HepG2 (cell line): ENCODE results near the gene TSTD1. TPM values are rescaled to one million over a fixed set of nuclear protein-coding genes. Genes with fewer than 3 reads are reported as not detected.

ENCODE experiments used
- CBX2 ChIP-seq, 2 experiments: fragments of 200-600 bp in 1 of 2; sonication (generic); formaldehyde crosslinking in 1 of 2; IDR thresholded peaks; 2 replicates each; pipeline versions ENCODE4 v1.7.0 to v1.8.1; 2018 to 2022; ENCODE audit warnings: low read depth in 2 of 2, low read length in 1 of 2, mild to moderate bottlenecking in 1 of 2, missing genetic modification reagents in 1 of 2
- CREM ChIP-seq, 2 experiments: sonication (generic) in 1 of 2; formaldehyde crosslinking in 1 of 2; IDR thresholded peaks; 2 replicates each; pipeline versions ENCODE4 v1.4.0 to v1.6.1; 2016 to 2020; ENCODE audit warnings: antibody characterized with exemption in 1 of 2, mild to moderate bottlenecking in 1 of 2, missing genetic modification reagents in 1 of 2
- FOXA1 ChIP-seq, 2 experiments: fragments of 450-650 bp in 1 of 2; sonication (generic) in 1 of 2; formaldehyde crosslinking in 1 of 2; IDR thresholded peaks; 2 replicates each; pipeline versions ENCODE4 v1.4.0 to v1.6.1; 2016 to 2020; ENCODE audit warnings: missing genetic modification reagents in 1 of 2
- FOXO4 ChIP-seq: sonication (generic); formaldehyde crosslinking; conservative IDR thresholded peaks from 2 replicates; pipeline ENCODE4 v1.8.1; 2023; ENCODE audit warnings: missing genetic modification reagents
- FOXP1 ChIP-seq, 2 experiments: fragments of 450-650 bp in 1 of 2; IDR thresholded peaks; 2 replicates each; pipeline ENCODE4 v1.6.1; 2017 to 2018; ENCODE audit warnings: antibody characterized with exemption in 1 of 2
- HHEX ChIP-seq: IDR thresholded peaks from 2 replicates; pipeline ENCODE4 v1.6.1; 2016; ENCODE audit warnings: control low read depth
- HNRNPL ChIP-seq: fragments of 200-400 bp; formaldehyde crosslinking; IDR thresholded peaks from 2 replicates; pipeline ENCODE4 v1.6.1; 2017; ENCODE audit warnings: mild to moderate bottlenecking, low read depth, low read length
- MEIS2 ChIP-seq: sonication (generic); formaldehyde crosslinking; IDR thresholded peaks from 2 replicates; pipeline ENCODE4 v1.9.0; 2021; ENCODE audit warnings: mild to moderate bottlenecking, missing genetic modification reagents
- MIER3 ChIP-seq: IDR thresholded peaks from 2 replicates; pipeline ENCODE4 v1.6.1; 2016; ENCODE audit warnings: missing compliant biosample characterization, borderline replicate concordance
- SMC3 ChIP-seq: IDR thresholded peaks from 2 replicates; pipeline ENCODE4 v1.6.1; 2011; ENCODE audit warnings: low read length, improper control_type of control experiment
- SP5 ChIP-seq: IDR thresholded peaks from 2 replicates; pipeline ENCODE4 v1.6.1; 2016; ENCODE audit warnings: low read depth, borderline replicate concordance
- TAF1 ChIP-seq: sonication (generic); formaldehyde crosslinking; IDR thresholded peaks from 2 replicates; pipeline ENCODE4 v1.4.0; 2020; ENCODE audit warnings: missing genetic modification reagents
- ZBTB4 ChIP-seq: sonication (generic); formaldehyde crosslinking; IDR thresholded peaks from 2 replicates; pipeline ENCODE4 v1.4.0; 2020; ENCODE audit warnings: missing genetic modification reagents, mild to moderate bottlenecking, borderline replicate concordance
- ZFP36L2 ChIP-seq: sonication (generic); formaldehyde crosslinking; IDR thresholded peaks from 2 replicates; pipeline ENCODE4 v1.4.0; 2020; ENCODE audit warnings: missing genetic modification reagents
- ZNF251 ChIP-seq: sonication (generic); formaldehyde crosslinking; IDR thresholded peaks from 2 replicates; pipeline ENCODE4 v1.9.0; 2021; ENCODE audit warnings: mild to moderate bottlenecking, missing genetic modification reagents
- ZNF556 ChIP-seq: sonication (generic); formaldehyde crosslinking; IDR thresholded peaks from 2 replicates; pipeline ENCODE4 v1.4.0; 2020; ENCODE audit warnings: mild to moderate bottlenecking, missing genetic modification reagents, borderline replicate concordance
- ZNF614 ChIP-seq: IDR thresholded peaks from 2 replicates; pipeline ENCODE4 v1.6.1; 2018; ENCODE audit warnings: missing biosample characterization, missing genetic modification reagents, inconsistent platforms, borderline replicate concordance
- ZNF749 ChIP-seq: sonication (generic); formaldehyde crosslinking; IDR thresholded peaks from 2 replicates; pipeline ENCODE4 v1.8.0; 2022; ENCODE audit warnings: mild to moderate bottlenecking, missing genetic modification reagents, moderate library complexity, borderline replicate concordance
- polyA plus RNA-seq, 8 experiments: library from polyadenylated mRNA; depleted of rRNA in 3 of 8; stranded (reverse) in 7 of 8; unstranded in 1 of 8; fragments of >200 nt; fragmentation: Illumina TruSeq in 4 of 8; extraction: Trizol in 4 of 8; gene quantifications; 2 replicates each; pipeline versions ENCODE4 v1.2.1 to v1.2.3, GENCODE V29; 2011 to 2016; ENCODE audit warnings: low read depth in 4 of 8, missing spikeins in 1 of 8, mixed read lengths in 1 of 8; ENCODE audit not compliant: insufficient read depth in 1 of 8
- total RNA-seq, 5 experiments: library from RNA; depleted of rRNA; stranded (reverse); fragments of >200 nt; fragmentation: Illumina TruSeq; extraction: Trizol; gene quantifications; 2 replicates each; pipeline ENCODE4 v1.2.3, GENCODE V29; 2016; ENCODE audit warnings: low read depth in 1 of 5
- TF ChIP-seq, protein P1 (sequence below): fragments of 450-650 bp; IDR thresholded peaks from 2 replicates; pipeline ENCODE4 v1.6.1; 2017
- TF ChIP-seq, protein P2 (sequence below): sonication (generic); formaldehyde crosslinking; IDR thresholded peaks from 2 replicates; pipeline ENCODE4 v1.4.0; 2020; ENCODE audit warnings: missing genetic modification reagents, mild to moderate bottlenecking, borderline replicate concordance

TSTD1 gene
- total and polyA plus RNA-seq, 2 of the 13 experiments (the other 11 are each of a cell fraction or from before 2014, with no cell fraction given): 0.15 to 0.31 TPM

GRCh38 chr1:161013488-161014230 lies 25.1 kb downstream of the TSTD1 start (continued):
- TF ChIP-seq ZBTB4 (CRISPR knock-in tag) (peak; percentile 43; the same call in 1 of the 2 replicates), CREM (IDR thresholded peaks at IDR 0.05) (peak; percentile 90), CREM (CRISPR knock-in tag; IDR thresholded peaks at IDR 0.05) (no peak), TAF1 (CRISPR knock-in tag) (peak; percentile 57), HHEX (no peak), ZNF251 (CRISPR knock-in tag) (no peak), FOXA1 (IDR thresholded peaks at IDR 0.05) (no peak), FOXA1 (CRISPR knock-in tag; IDR thresholded peaks at IDR 0.05) (peak; percentile 70), SMC3 (no peak; the same call in 1 of the 2 replicates), MEIS2 (CRISPR knock-in tag) (peak; percentile 93), SP5 (CRISPR knock-in tag) (peak; percentile 97), ZNF614 (CRISPR knock-in tag) (peak; percentile 89; the same call in 1 of the 2 replicates), ZNF749 (CRISPR knock-in tag) (peak; percentile 20; the same call in 1 of the 2 replicates), FOXP1 (IDR thresholded peaks at IDR 0.05) (no peak), FOXP1 (CRISPR knock-in tag; IDR thresholded peaks at IDR 0.05) (peak; percentile 68), FOXO4 (CRISPR knock-in tag) (no peak), ZFP36L2 (CRISPR knock-in tag) (0 out of 2 replicates have a peak, but pooled peaks have one; percentile 21), ZNF556 (peak; percentile 97; the same call in 1 of the 2 replicates), HNRNPL (no peak), CBX2 (IDR thresholded peaks at IDR 0.05; ENCODE audit: low read depth, low read length) (no peak), CBX2 (CRISPR knock-in tag; IDR thresholded peaks at IDR 0.05; ENCODE audit: low read depth) (no peak), MIER3 (CRISPR knock-in tag) (peak; percentile 83)
- TF ChIP-seq, protein P1, sequence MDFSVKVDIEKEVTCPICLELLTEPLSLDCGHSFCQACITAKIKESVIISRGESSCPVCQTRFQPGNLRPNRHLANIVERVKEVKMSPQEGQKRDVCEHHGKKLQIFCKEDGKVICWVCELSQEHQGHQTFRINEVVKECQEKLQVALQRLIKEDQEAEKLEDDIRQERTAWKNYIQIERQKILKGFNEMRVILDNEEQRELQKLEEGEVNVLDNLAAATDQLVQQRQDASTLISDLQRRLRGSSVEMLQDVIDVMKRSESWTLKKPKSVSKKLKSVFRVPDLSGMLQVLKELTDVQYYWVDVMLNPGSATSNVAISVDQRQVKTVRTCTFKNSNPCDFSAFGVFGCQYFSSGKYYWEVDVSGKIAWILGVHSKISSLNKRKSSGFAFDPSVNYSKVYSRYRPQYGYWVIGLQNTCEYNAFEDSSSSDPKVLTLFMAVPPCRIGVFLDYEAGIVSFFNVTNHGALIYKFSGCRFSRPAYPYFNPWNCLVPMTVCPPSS: no peak
- TF ChIP-seq, protein P2, sequence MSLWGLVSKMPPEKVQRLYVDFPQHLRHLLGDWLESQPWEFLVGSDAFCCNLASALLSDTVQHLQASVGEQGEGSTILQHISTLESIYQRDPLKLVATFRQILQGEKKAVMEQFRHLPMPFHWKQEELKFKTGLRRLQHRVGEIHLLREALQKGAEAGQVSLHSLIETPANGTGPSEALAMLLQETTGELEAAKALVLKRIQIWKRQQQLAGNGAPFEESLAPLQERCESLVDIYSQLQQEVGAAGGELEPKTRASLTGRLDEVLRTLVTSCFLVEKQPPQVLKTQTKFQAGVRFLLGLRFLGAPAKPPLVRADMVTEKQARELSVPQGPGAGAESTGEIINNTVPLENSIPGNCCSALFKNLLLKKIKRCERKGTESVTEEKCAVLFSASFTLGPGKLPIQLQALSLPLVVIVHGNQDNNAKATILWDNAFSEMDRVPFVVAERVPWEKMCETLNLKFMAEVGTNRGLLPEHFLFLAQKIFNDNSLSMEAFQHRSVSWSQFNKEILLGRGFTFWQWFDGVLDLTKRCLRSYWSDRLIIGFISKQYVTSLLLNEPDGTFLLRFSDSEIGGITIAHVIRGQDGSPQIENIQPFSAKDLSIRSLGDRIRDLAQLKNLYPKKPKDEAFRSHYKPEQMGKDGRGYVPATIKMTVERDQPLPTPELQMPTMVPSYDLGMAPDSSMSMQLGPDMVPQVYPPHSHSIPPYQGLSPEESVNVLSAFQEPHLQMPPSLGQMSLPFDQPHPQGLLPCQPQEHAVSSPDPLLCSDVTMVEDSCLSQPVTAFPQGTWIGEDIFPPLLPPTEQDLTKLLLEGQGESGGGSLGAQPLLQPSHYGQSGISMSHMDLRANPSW (CRISPR knock-in tag): peak; percentile 72; the same call in 1 of the 2 replicates
